Right lobe of liver (tissue), 4 donors: Measurements from ENCODE around the gene GCNT1.

Experiments
- CTCF ChIP-seq, 4 donors: fragments of 200-600 bp in 3 of 4; fragments of 450-650 bp in 1 of 4; IDR thresholded peaks; one replicate each; pipeline versions ENCODE4 v1.5.1 to v1.8.0; 2016 to 2022; ENCODE audit warnings: antibody characterized with exemption in 4 of 4, mild to moderate bottlenecking in 2 of 4
- POLR2A ChIP-seq: fragments of 450-650 bp; IDR thresholded peaks from one replicate; pipeline ENCODE4 v1.6.1; 2017; ENCODE audit warnings: antibody characterized with exemption, mild to moderate bottlenecking
- donor health status: DM: no; HTN: no; CAD: no.
- donor health status: DM: no; HTN: no; CAD: no.
- donor health status: DM: no; HTN: yes; CAD: no.

DNA sequence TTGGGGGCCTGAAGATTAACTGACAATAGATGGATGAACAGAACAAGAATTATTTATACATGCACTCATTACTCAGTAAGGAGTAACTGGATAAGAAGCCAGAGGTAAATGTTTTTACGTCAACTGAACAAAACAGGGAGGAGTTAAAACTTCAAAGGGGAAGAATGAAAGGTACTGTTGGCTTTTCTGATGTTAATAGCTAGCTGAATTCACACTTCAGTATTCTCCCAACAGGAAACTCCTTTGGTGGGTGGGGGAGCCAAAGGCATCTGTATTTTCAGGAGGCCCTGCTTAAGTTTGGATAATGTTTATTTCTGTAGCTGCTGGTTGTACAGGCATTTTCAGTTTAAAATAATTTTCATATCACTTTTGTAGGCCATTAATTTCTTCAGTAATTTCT lies 41.6 kb upstream of the GCNT1 start:
- TF ChIP-seq CTCF (IDR thresholded peaks at IDR 0.05): no peak
- TF ChIP-seq POLR2A: no peak
